Endothelial cell (in vitro differentiated cells): ENCODE data around the gene RPL38. TPM values are rescaled to one million over a fixed set of nuclear protein-coding genes. Genes with fewer than 3 reads are reported as not detected.

Source experiments
- DNase-seq: peaks from one replicate; pipeline ENCODE4 v3.0.0; 2021; ENCODE audit warnings: low spot score
- H3K27ac Mint-ChIP-seq: one replicate; pipeline ENCODE4 v1.8.0; 2021; ENCODE audit warnings: mixed read lengths, inconsistent platforms; ENCODE audit not compliant: unreplicated experiment
- H3K27me3 Mint-ChIP-seq: one replicate; pipeline ENCODE4 v1.8.0; 2021; ENCODE audit warnings: mild to moderate bottlenecking, moderate library complexity, mixed read lengths, inconsistent platforms; ENCODE audit not compliant: unreplicated experiment
- H3K36me3 Mint-ChIP-seq: one replicate; pipeline ENCODE4 v1.8.0; 2021; ENCODE audit warnings: mild to moderate bottlenecking, low read depth, mixed read lengths, inconsistent platforms; ENCODE audit not compliant: unreplicated experiment
- H3K4me1 Mint-ChIP-seq: one replicate; pipeline ENCODE4 v1.8.0; 2021; ENCODE audit warnings: mild to moderate bottlenecking, mixed read lengths, inconsistent platforms; ENCODE audit not compliant: unreplicated experiment
- H3K4me3 Mint-ChIP-seq: one replicate; pipeline ENCODE4 v1.8.0; 2021; ENCODE audit warnings: mild to moderate bottlenecking, mixed read lengths, inconsistent platforms; ENCODE audit not compliant: unreplicated experiment
- H3K9me3 Mint-ChIP-seq: one replicate; pipeline ENCODE4 v1.8.0; 2021; ENCODE audit warnings: mixed read lengths, inconsistent platforms; ENCODE audit not compliant: unreplicated experiment
- CTCF ChIP-seq: fragments of 200-600 bp; sonication (generic); IDR thresholded peaks from one replicate; pipeline ENCODE4 v1.5.0; 2021; ENCODE audit warnings: antibody characterized with exemption; ENCODE audit not compliant: unreplicated experiment
- long read RNA-seq: library from polyadenylated mRNA; unstranded; transcript quantifications from one replicate; pipeline ENCODE4 v2.0.0, GENCODE V29; 2020; ENCODE audit not compliant: unreplicated experiment
- total RNA-seq: library from RNA; stranded (reverse); fragmentation: NEBNext Ultra II Directional; extraction: Animal tissue kit (Norgen Biotek cat#: 25700); gene quantifications from one replicate; pipeline ENCODE4 v1.2.1, GENCODE V29; 2021; ENCODE audit not compliant: unreplicated experiment

Gene RPL38
- total RNA-seq: 1,802 TPM
- long read RNA-seq, transcript RPL38-202 (5 exons, 431 nt): minor isoform, 206 of 1,173 reads
- long read RNA-seq, transcript RPL38-201 (5 exons, 1,170 nt): major isoform, 872 of 1,173 reads
- long read RNA-seq, transcript RPL38-206 (4 exons, 532 nt): minor isoform, 42 of 1,173 reads
- long read RNA-seq, partial matches to known transcripts: 0 of 1,173 reads
- long read RNA-seq, other reads (novel, unspliced or antisense): 53 of 1,173 reads

GRCh38 chr17:74203439-74204240, at the start of gene RPL38:
RPL38 (plus strand) TSS chr17:74203678; CDS start chr17:74203956, 278 bp downstream.
- Mint-ChIP-seq H3K9me3 (no peaks in the 10 kb centered on the region), H3K27ac (peak within 1 kb of the TSS; percentile 99), H3K4me3 (peak within 1 kb of the TSS; percentile 99), H3K36me3 (peaks cover 16% of the 10 kb centered on the region), H3K27me3 (peaks cover 18% of the 10 kb centered on the region), H3K4me1 (peaks cover 35% of the 10 kb centered on the region)
- peak; percentile 92 for TF ChIP-seq CTCF
- peak; percentile 97 for DNase-seq

- no peak for DNase-seq
- H3K27me3 Mint-ChIP-seq: peaks cover 6% of the 10 kb centered on the region
- no peak overlapping the region for H3K4me3 Mint-ChIP-seq
- no peak overlapping the region for H3K27ac Mint-ChIP-seq
- no peak for TF ChIP-seq CTCF
- H3K36me3 Mint-ChIP-seq: peaks cover 8% of the 10 kb centered on the region
- H3K4me1 Mint-ChIP-seq: peaks cover 2% of the 10 kb centered on the region
- H3K9me3 Mint-ChIP-seq: no peaks in the 10 kb centered on the region
These were observed 49.6 kb upstream of the RPL38 start for GRCh38 chr17:74153821-74154430.

DNA sequence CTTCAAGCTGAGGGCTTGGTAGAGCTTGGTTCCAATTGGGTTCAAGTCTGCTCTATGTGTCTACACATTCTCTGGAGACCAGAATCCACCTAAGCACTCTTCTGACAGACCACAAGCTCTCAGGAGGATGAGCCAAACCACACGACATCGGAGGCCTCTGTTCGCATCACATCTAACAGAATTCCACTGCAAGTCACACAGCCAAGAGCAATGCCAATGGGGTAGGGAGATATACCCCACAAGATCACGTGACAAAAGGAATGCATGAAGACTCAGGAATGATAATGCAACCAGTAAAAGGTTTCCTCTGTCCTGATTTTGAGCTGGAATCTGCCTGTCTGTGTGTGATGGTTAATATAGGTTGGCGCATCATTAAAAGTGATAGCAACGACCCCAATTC, 46.6 kb upstream of the RPL38 start:
- H3K27ac Mint-ChIP-seq: no peak overlapping the region
- no peak for DNase-seq
- no peak overlapping the region for H3K4me3 Mint-ChIP-seq
- H3K36me3 Mint-ChIP-seq: peaks cover 5% of the 10 kb centered on the region
- no peak for TF ChIP-seq CTCF
- no peaks in the 10 kb centered on the region for H3K4me1 Mint-ChIP-seq
- H3K27me3 Mint-ChIP-seq: peaks cover 3% of the 10 kb centered on the region
- H3K9me3 Mint-ChIP-seq: no peaks in the 10 kb centered on the region

DNA sequence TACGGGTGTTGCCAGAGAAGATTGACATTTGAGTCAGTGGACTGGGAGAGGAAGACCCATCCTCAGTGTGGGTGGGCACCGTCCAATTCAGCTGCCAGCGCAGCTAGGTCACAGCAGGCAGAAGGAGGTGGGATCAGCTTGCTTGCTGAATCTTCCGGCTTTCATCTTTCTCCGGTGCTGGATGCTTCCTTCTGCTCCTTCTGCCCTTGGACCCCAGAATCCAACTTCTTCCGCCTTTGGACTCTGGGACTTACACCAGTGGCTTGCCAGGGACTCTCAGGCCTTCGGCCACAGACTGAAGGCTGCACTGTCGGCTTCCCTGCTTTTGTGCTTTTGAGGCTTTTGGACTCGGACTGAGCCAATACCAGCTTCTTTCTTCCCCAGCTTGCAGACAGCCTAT, 46.1 kb upstream of the RPL38 start:
- DNase-seq: no peak
- TF ChIP-seq CTCF: no peak
- Mint-ChIP-seq H3K9me3 (no peaks in the 10 kb centered on the region), H3K36me3 (peaks cover 5% of the 10 kb centered on the region), H3K27me3 (peaks cover 3% of the 10 kb centered on the region), H3K27ac (no peak overlapping the region), H3K4me1 (no peaks in the 10 kb centered on the region), H3K4me3 (no peak overlapping the region)

GRCh38 chr17:74158761-74159160, 44.7 kb upstream of the RPL38 start:
- peaks cover 3% of the 10 kb centered on the region for H3K27me3 Mint-ChIP-seq
- H3K36me3 Mint-ChIP-seq: peaks cover 5% of the 10 kb centered on the region
- TF ChIP-seq CTCF: no peak
- no peaks in the 10 kb centered on the region for H3K9me3 Mint-ChIP-seq
- no peak overlapping the region for H3K4me3 Mint-ChIP-seq
- no peaks in the 10 kb centered on the region for H3K4me1 Mint-ChIP-seq
- H3K27ac Mint-ChIP-seq: no peak overlapping the region
- no peak for DNase-seq
